ENCODE data around the gene NAV3.

The NAV3 gene

GRCh38 chr12:77925536-77926108 lies 94.9 kb downstream of the NAV3 start:
- peak; percentile 12 for DNase-seq (ENCODE audit: low spot score)

- no peak for DNase-seq (ENCODE audit: low spot score)
Measured at GRCh38 chr12:77928078-77928477, 97.4 kb downstream of the NAV3 start.

GRCh38 chr12:77932216-77932615 lies 101.5 kb downstream of the NAV3 start:
- no peak for DNase-seq (ENCODE audit: low spot score)

- no peak for DNase-seq (ENCODE audit: low spot score)
Measured at GRCh38 chr12:77938301-77938700, 107.6 kb downstream of the NAV3 start.

GRCh38 chr12:77940011-77940423 lies 109.3 kb downstream of the NAV3 start:
- no peak for DNase-seq (ENCODE audit: low spot score)

GRCh38 chr12:77940567-77940966 lies 109.9 kb downstream of the NAV3 start:
- no peak for DNase-seq (ENCODE audit: low spot score)

GRCh38 chr12:77941401-77941800 lies 110.7 kb downstream of the NAV3 start:
- DNase-seq (ENCODE audit: low spot score) = no peak

GRCh38 chr12:77943466-77943865 lies 112.8 kb downstream of the NAV3 start:
- no peak for DNase-seq (ENCODE audit: low spot score)

GRCh38 chr12:77946541-77947061 lies 115.9 kb downstream of the NAV3 start:
- no peak for DNase-seq (ENCODE audit: low spot score)

- DNase-seq (ENCODE audit: low spot score) = no peak
Measured at GRCh38 chr12:77947330-77947729, 116.6 kb downstream of the NAV3 start.

- DNase-seq (ENCODE audit: low spot score) = no peak
Measured at GRCh38 chr12:77947746-77948145, 117.1 kb downstream of the NAV3 start.

GRCh38 chr12:77949943-77950342 lies 119.2 kb downstream of the NAV3 start:
- no peak for DNase-seq (ENCODE audit: low spot score)

- DNase-seq (ENCODE audit: low spot score) = no peak
Measured at GRCh38 chr12:77953528-77954205, 123.0 kb downstream of the NAV3 start.

GRCh38 chr12:77954206-77954555 lies 123.5 kb downstream of the NAV3 start:
- DNase-seq (ENCODE audit: low spot score) = no peak

GRCh38 chr12:77957062-77957461 lies 126.4 kb downstream of the NAV3 start:
- DNase-seq (ENCODE audit: low spot score) = no peak

GRCh38 chr12:77963576-77964178 lies 133.0 kb downstream of the NAV3 start:
- no peak for DNase-seq (ENCODE audit: low spot score)

- DNase-seq (ENCODE audit: low spot score) = no peak
Measured at GRCh38 chr12:77965790-77966189, 135.1 kb downstream of the NAV3 start.

- DNase-seq (ENCODE audit: low spot score) = no peak
Measured at GRCh38 chr12:77968021-77968420, 137.3 kb downstream of the NAV3 start.

- no peak for DNase-seq (ENCODE audit: low spot score)
Measured at GRCh38 chr12:77968571-77968970, 137.9 kb downstream of the NAV3 start.

- no peak for DNase-seq (ENCODE audit: low spot score)
Measured at GRCh38 chr12:77973579-77973978, 142.9 kb downstream of the NAV3 start.

GRCh38 chr12:77974645-77975044 lies 144.0 kb downstream of the NAV3 start:
- no peak for DNase-seq (ENCODE audit: low spot score)

GRCh38 chr12:77979597-77980250 lies 149.0 kb downstream of the NAV3 start:
- no peak for DNase-seq (ENCODE audit: low spot score)

- no peak for DNase-seq (ENCODE audit: low spot score)
Measured at GRCh38 chr12:77980782-77981181, 150.1 kb downstream of the NAV3 start.

All from hematopoietic multipotent progenitor cell treated with erythropoietin and hydrocortisone succinate and interleukin-3 and kit ligand, for 15 days (in vitro differentiated cells).